ENCODE measurements around the gene TPSD1. TPM values are rescaled to one million over a fixed set of nuclear protein-coding genes. Genes with fewer than 3 reads are reported as not detected.

The TPSD1 gene
- total and polyA plus RNA-seq, 8 donors = 0.70 to 7.6 (median 4.5) TPM; not detected in 4

DNA sequence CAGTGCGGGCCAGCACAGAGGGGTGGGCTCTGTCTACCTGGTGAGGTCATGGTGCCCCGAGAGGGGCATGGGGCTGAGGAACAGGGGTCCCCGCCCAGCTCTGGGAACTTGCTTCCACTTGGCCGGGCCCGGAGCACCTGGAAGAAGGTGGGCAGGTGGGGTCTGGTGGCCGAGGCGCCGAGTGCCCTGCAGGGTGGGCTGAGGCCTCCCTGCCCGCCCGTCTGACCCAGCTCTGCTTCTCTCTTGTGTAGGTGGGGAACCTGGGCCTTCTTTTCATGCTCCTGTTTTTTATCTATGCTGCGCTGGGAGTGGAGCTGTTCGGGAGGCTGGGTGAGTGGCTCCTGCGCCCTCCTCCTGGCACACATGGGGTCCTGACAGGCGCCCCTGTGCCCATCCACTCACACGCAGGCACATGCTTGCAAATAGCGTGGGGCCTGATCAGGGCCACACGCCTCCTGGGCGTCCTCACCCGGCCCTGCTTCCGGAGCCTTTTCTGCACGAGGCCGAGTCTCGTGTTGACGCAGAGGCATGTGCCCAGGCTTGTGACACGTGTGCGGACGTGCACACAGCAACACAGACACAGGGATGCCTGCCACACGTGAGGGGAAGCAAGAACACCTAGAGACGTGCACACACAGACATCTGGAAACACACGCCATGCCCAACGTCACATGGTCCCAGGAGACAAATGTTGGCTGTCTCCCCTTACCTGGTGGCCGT lies 39.0 kb upstream of the TPSD1 start:
- H3K27me3 ChIP-seq = no peaks in the 10 kb centered on the region
- TF ChIP-seq POLR2AphosphoS5 (IDR thresholded peaks at IDR 0.05) (no peak), EP300 (IDR thresholded peaks at IDR 0.05) (no peak), POLR2A (IDR thresholded peaks at IDR 0.05) (no peak)
- TF ChIP-seq, protein P1, sequence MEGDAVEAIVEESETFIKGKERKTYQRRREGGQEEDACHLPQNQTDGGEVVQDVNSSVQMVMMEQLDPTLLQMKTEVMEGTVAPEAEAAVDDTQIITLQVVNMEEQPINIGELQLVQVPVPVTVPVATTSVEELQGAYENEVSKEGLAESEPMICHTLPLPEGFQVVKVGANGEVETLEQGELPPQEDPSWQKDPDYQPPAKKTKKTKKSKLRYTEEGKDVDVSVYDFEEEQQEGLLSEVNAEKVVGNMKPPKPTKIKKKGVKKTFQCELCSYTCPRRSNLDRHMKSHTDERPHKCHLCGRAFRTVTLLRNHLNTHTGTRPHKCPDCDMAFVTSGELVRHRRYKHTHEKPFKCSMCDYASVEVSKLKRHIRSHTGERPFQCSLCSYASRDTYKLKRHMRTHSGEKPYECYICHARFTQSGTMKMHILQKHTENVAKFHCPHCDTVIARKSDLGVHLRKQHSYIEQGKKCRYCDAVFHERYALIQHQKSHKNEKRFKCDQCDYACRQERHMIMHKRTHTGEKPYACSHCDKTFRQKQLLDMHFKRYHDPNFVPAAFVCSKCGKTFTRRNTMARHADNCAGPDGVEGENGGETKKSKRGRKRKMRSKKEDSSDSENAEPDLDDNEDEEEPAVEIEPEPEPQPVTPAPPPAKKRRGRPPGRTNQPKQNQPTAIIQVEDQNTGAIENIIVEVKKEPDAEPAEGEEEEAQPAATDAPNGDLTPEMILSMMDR (IDR thresholded peaks at IDR 0.05) = no peak
- DNase-seq = no peak
- H3K4me1 ChIP-seq = peaks cover 0 to 3% (median 0%) of the 10 kb centered on the region in 4 donors
- H3K4me3 ChIP-seq = no peak overlapping the region
- H3K9me3 ChIP-seq = no peaks in the 10 kb centered on the region
- H3K27ac ChIP-seq = no peak overlapping the region
- peaks cover 0 to 100% (median 81%) of the 10 kb centered on the region in 4 donors for H3K36me3 ChIP-seq
- intact Hi-C loops (cut with DNase I; ENCODE audit: low total_unique reads) = no loop called here
- 81 to 87% (median 85%) methylated on average over 14 to 32 of the region's 32 CpGs for WGBS, 5 donors

DNA sequence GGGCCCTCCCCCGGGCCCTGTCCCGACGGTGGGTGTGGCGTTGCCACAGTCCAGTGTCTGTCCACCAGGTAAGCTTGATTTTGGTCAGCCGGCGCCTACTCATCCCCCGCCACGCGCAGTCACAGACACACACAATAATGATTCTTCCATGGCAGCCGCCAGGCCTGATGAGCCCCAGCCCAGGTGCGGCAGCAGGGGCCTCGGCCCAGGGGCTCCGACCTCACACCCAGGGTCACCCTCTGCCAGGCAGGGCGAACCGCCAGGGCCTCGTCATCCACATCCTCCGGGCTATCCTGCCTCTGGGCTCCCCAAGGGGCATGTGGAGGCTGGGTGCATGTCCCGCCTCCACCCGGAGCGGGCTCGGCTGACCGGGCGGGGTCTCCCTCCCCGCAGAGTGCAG lies 38.3 kb upstream of the TPSD1 start:
- intact Hi-C loops (cut with DNase I; ENCODE audit: low total_unique reads) = no loop called here
- WGBS, 5 donors = 88 to 97% (median 88%) methylated on average over 9 to 24 of the region's 24 CpGs
- DNase-seq = no peak
- Histone ChIP-seq H3K4me1 (peaks cover 0 to 3% (median 0%) of the 10 kb centered on the region in 4 donors), H3K27ac (no peak overlapping the region), H3K9me3 (no peaks in the 10 kb centered on the region), H3K4me3 (no peak overlapping the region), H3K36me3 (peaks cover 0 to 98% (median 74%) of the 10 kb centered on the region in 4 donors), H3K27me3 (no peaks in the 10 kb centered on the region)
- TF ChIP-seq POLR2AphosphoS5 (IDR thresholded peaks at IDR 0.05) (no peak), POLR2A (IDR thresholded peaks at IDR 0.05) (no peak), EP300 (IDR thresholded peaks at IDR 0.05) (no peak)
- TF ChIP-seq, protein P1 (IDR thresholded peaks at IDR 0.05) = no peak

DNA sequence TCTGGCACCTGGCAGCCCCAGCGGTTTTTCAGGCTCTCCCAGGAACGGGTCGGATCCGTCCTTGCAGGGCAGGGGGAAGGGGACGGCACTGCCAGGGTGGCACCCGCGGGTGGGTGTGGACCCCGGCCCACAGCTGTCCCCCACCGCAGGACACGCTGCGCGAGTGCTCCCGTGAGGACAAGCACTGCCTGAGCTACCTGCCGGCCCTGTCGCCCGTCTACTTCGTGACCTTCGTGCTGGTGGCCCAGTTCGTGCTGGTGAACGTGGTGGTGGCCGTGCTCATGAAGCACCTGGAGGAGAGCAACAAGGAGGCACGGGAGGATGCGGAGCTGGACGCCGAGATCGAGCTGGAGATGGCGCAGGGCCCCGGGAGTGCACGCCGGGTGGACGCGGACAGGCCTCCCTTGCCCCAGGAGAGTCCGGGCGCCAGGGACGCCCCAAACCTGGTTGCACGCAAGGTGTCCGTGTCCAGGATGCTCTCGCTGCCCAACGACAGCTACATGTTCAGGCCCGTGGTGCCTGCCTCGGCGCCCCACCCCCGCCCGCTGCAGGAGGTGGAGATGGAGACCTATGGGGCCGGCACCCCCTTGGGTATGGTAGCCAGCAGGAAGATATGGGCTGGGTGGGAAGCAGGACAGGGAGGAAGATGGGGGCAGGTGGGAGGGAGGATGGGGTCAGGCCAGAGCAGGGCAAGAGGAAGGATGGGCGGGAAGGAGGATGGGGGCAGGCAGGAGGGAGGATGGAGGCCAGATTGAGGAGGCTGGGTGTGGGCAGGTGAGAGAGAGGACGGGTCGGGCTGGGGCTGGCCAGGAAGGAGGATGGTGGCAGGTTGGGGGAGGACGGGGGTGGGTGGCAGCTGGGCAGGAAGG lies 37.6 kb upstream of the TPSD1 start:
- DNase-seq = no peak
- H3K4me1 ChIP-seq = peaks cover 0 to 3% (median 0%) of the 10 kb centered on the region in 4 donors
- TF ChIP-seq POLR2AphosphoS5 (IDR thresholded peaks at IDR 0.05) (no peak), POLR2A (IDR thresholded peaks at IDR 0.05) (no peak), EP300 (IDR thresholded peaks at IDR 0.05) (no peak)
- TF ChIP-seq, protein P1 (IDR thresholded peaks at IDR 0.05) = no peak
- intact Hi-C loops (cut with DNase I; ENCODE audit: low total_unique reads) = no loop called here
- no peaks in the 10 kb centered on the region for H3K9me3 ChIP-seq
- no peak overlapping the region for H3K27ac ChIP-seq
- H3K27me3 ChIP-seq = no peaks in the 10 kb centered on the region
- WGBS, 5 donors = 83 to 91% (median 89%) methylated on average over 32 to 49 of the region's 49 CpGs
- no peak overlapping the region for H3K4me3 ChIP-seq
- H3K36me3 ChIP-seq = peaks cover 0 to 90% (median 67%) of the 10 kb centered on the region in 4 donors

DNA sequence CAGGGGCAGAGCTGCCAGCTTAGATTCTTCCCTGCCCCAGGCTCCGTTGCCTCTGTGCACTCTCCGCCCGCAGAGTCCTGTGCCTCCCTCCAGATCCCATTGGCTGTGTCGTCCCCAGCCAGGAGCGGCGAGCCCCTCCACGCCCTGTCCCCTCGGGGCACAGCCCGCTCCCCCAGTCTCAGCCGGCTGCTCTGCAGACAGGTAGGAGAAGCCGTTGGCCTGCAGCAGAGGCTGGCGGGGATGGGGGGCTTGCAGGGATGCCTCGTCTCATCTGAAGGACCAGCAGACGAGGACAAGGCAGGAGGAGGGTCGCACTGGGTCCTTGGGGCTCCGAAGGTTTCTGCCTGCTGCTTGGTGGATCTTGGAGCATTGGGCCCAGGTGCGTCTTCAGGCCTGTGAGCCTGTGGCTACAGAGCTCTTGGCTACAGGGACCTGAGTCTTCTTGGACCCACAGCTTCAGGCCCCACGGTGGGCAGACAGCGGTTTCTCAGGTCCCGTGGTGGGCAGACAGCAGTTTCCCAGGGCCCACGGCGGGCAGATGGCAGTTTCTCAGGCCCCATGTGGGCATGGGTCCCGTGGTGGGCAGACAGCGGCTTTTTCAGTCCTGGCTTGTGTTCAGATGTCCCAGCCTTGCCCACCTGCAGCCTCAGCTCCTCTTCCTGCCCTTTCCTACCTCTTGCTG lies 36.8 kb upstream of the TPSD1 start:
- WGBS, 5 donors = 81 to 90% (median 87%) methylated on average over 16 to 24 of the region's 24 CpGs
- Histone ChIP-seq H3K36me3 (peaks cover 0 to 82% (median 60%) of the 10 kb centered on the region in 4 donors), H3K27ac (no peak overlapping the region), H3K9me3 (no peaks in the 10 kb centered on the region), H3K4me1 (peaks cover 0 to 3% (median 1%) of the 10 kb centered on the region in 4 donors), H3K27me3 (no peaks in the 10 kb centered on the region), H3K4me3 (no peak overlapping the region)
- TF ChIP-seq, protein P1 (IDR thresholded peaks at IDR 0.05) = no peak
- no peak for TF ChIP-seq POLR2A (IDR thresholded peaks at IDR 0.05)
- TF ChIP-seq POLR2AphosphoS5 (IDR thresholded peaks at IDR 0.05) = no peak
- no peak for TF ChIP-seq EP300 (IDR thresholded peaks at IDR 0.05)
- intact Hi-C loops (cut with DNase I; ENCODE audit: low total_unique reads) = no loop called here
- no peak for DNase-seq

Measured in stomach (tissue), 9 donors.